HCT116 (cell line): ENCODE measurements around the gene LMNA. TPM values are rescaled to one million over a fixed set of nuclear protein-coding genes. Genes with fewer than 3 reads are reported as not detected.
A peak's percentile ranks its signal among the peaks of the same experiment; 100 is the strongest.

Source experiments
- ATAC-seq: fragments of 200-7000 bp; cut with Tn5 transposase; 2 replicates; pipeline ENCODE4 v1.9.1; 2020; ENCODE audit warnings: mild to moderate bottlenecking, moderate library complexity
- BruUV-seq: library from RNA; stranded (reverse); fragments of 400-500 nt; replicated peaks from 2 replicates; lab custom pipeline; 2021; lab: Mats Ljungman, UMichigan
- CTCF ChIA-PET: fragments of 300-600 bp; sonication (Branson Sonifier 250); formaldehyde crosslinking; loops from one replicate; lab custom pipeline; 2021; ENCODE audit warnings: antibody characterized with exemption; lab: Charles Lee
- POLR2A ChIA-PET: fragments of 300-600, 350-600 bp; sonication (Branson Sonifier 250); formaldehyde crosslinking; loops from one replicate; lab custom pipeline; 2021; ENCODE audit warnings: antibody characterized with exemption; lab: Charles Lee
- RAD21 ChIA-PET, 2 experiments: fragments of 300-600 bp; sonication (Branson Sonifier 250); formaldehyde crosslinking; loops; one replicate each; lab custom pipeline; 2023; ENCODE audit warnings: low total read pairs in 2 of 2; ENCODE audit not compliant: uncharacterized antibody in 2 of 2, unreplicated experiment in 2 of 2, low non-redundant PET in 1 of 2; lab: Charles Lee
- DNase-seq: peaks from one replicate; pipeline ENCODE4 v3.0.0-alpha.2; 2010; ENCODE audit warnings: low read depth, low spot score
- H2AFZ ChIP-seq: fragments of 200-600 bp; shearing (Covaris generic), sonication (generic); 2 replicates; pipeline ENCODE4 v1.6.1; 2017; ENCODE audit warnings: low read depth, mixed run types, mixed read lengths, antibody characterized with exemption, low read length; ENCODE audit not compliant: poor library complexity, severe bottlenecking
- H3K27ac ChIP-seq: 2 replicates; pipeline ENCODE4 v1.5.1; 2012; ENCODE audit warnings: low read depth, low read length
- H3K27me3 ChIP-seq: fragments of 200-600 bp; sonication (generic); 2 replicates; pipeline ENCODE4 v1.6.1; 2016; ENCODE audit warnings: mixed run types, low read length, mixed read lengths; ENCODE audit not compliant: insufficient read depth
- H3K36me3 ChIP-seq, 2 experiments: fragments of 200-500 bp in 1 of 2; fragments of 200-600 bp in 1 of 2; sonication (Bioruptor generic) in 1 of 2; sonication (generic) in 1 of 2; 2 replicates each; pipeline versions ENCODE4 v1.5.1 to v1.6.1; 2014 to 2016; ENCODE audit warnings: low read length in 2 of 2, inconsistent platforms in 1 of 2, mixed read lengths in 1 of 2, mixed run types in 1 of 2; ENCODE audit not compliant: insufficient read depth in 2 of 2, control insufficient read depth in 1 of 2
- H3K4me1 ChIP-seq, 2 experiments: fragments of 200-600 bp in 1 of 2; sonication (generic) in 1 of 2; 2 replicates each; pipeline versions ENCODE4 v1.5.1 to v1.6.1; 2012 to 2017; ENCODE audit warnings: low read length in 2 of 2, inconsistent platforms in 1 of 2, mild to moderate bottlenecking in 1 of 2, mixed read lengths in 1 of 2, mixed run types in 1 of 2, moderate library complexity in 1 of 2; ENCODE audit not compliant: insufficient read depth in 2 of 2, control insufficient read depth in 1 of 2
- H3K4me2 ChIP-seq: fragments of 200-600 bp; sonication (generic); 2 replicates; pipeline ENCODE4 v1.6.1; 2017; ENCODE audit warnings: mixed run types, low read length, mixed read lengths
- H3K4me3 ChIP-seq, 2 experiments: fragments of 200-600 bp in 1 of 2; sonication (generic) in 1 of 2; replicated peaks in 1 of 2; 2 replicates each; pipeline ENCODE4 v1.5.1; 2011 to 2016; ENCODE audit warnings: low read length in 2 of 2, control low read depth in 1 of 2, low read depth in 1 of 2, mild to moderate bottlenecking in 1 of 2, mixed read lengths in 1 of 2, mixed run types in 1 of 2
- H3K79me2 ChIP-seq: fragments of 200-600 bp; sonication (generic); 2 replicates; pipeline ENCODE4 v1.6.1; 2017; ENCODE audit warnings: mild to moderate bottlenecking, mixed run types, low read length, moderate library complexity, mixed read lengths; ENCODE audit not compliant: insufficient read depth
- H3K9ac ChIP-seq: fragments of 200-600 bp; sonication (generic); 2 replicates; pipeline ENCODE4 v1.6.1; 2016; ENCODE audit warnings: low read length, mixed read lengths
- H3K9me2 ChIP-seq: fragments of 200-600 bp; sonication (generic), shearing (Covaris generic); 2 replicates; pipeline ENCODE4 v1.6.1; 2017; ENCODE audit warnings: mixed run types, mild to moderate bottlenecking, moderate library complexity; ENCODE audit not compliant: insufficient read depth
- H3K9me3 ChIP-seq, 2 experiments: fragments of 200-500 bp in 1 of 2; fragments of 200-600 bp in 1 of 2; sonication (Bioruptor generic) in 1 of 2; sonication (generic) in 1 of 2; 2 replicates each; pipeline ENCODE4 v1.6.1; 2014 to 2017; ENCODE audit warnings: low read length in 2 of 2, mixed read lengths in 2 of 2, inconsistent platforms in 1 of 2, low read depth in 1 of 2, mild to moderate bottlenecking in 1 of 2, mixed run types in 1 of 2, moderate library complexity in 1 of 2; ENCODE audit not compliant: control insufficient read depth in 1 of 2, insufficient read depth in 1 of 2
- H4K20me1 ChIP-seq: fragments of 200-600 bp; sonication (generic), shearing (Covaris generic); 2 replicates; pipeline ENCODE4 v1.6.1; 2017; ENCODE audit warnings: mixed run types, mild to moderate bottlenecking, moderate library complexity; ENCODE audit not compliant: insufficient read depth
- CTCF ChIP-seq, 3 experiments: fragments of 200-600 bp in 1 of 3; sonication (generic) in 1 of 3; IDR thresholded peaks in 2 of 3; conservative IDR thresholded peaks in 1 of 3; 2 replicates each; pipeline ENCODE4 v1.5.1; 2012 to 2017; ENCODE audit warnings: low read depth in 2 of 3, low read length in 2 of 3, antibody characterized with exemption in 1 of 3, borderline replicate concordance in 1 of 3, control low read depth in 1 of 3, mild to moderate bottlenecking in 1 of 3, mixed read lengths in 1 of 3, mixed run types in 1 of 3, moderate library complexity in 1 of 3; ENCODE audit not compliant: insufficient read depth in 1 of 3
- EGR1 ChIP-seq: IDR thresholded peaks from 2 replicates; pipeline ENCODE4 v1.6.1; 2012; ENCODE audit warnings: low read depth
- ELF1 ChIP-seq: IDR thresholded peaks from 2 replicates; pipeline ENCODE4 v1.6.1; 2012; ENCODE audit warnings: low read depth, borderline replicate concordance
- EZH2phosphoT487 ChIP-seq: fragments of 200-600 bp; IDR thresholded peaks from 2 replicates; pipeline ENCODE4 v1.6.1; 2018; ENCODE audit warnings: antibody characterized with exemption, borderline replicate concordance
- FOSL1 ChIP-seq: IDR thresholded peaks from 2 replicates; pipeline ENCODE4 v1.6.1; 2012; ENCODE audit warnings: low read depth
- MAX ChIP-seq: IDR thresholded peaks from 2 replicates; pipeline ENCODE4 v1.6.1; 2012
- POLR2A ChIP-seq: IDR thresholded peaks from 2 replicates; pipeline ENCODE4 v1.7.0; 2011; ENCODE audit warnings: borderline replicate concordance; ENCODE audit not compliant: insufficient read depth, insufficient read length; ENCODE audit errors: extremely low read depth
- RAD21 ChIP-seq: IDR thresholded peaks from 2 replicates; pipeline ENCODE4 v1.6.1; 2012; ENCODE audit warnings: low read depth, mild to moderate bottlenecking
- REST ChIP-seq: IDR thresholded peaks from 2 replicates; pipeline ENCODE4 v1.6.1; 2012; ENCODE audit warnings: low read depth
- SP1 ChIP-seq: IDR thresholded peaks from 2 replicates; pipeline ENCODE4 v1.6.1; 2012; ENCODE audit warnings: low read depth
- ZNF274 ChIP-seq: fragments of 200-500 bp; sonication (Bioruptor generic); IDR thresholded peaks from 2 replicates; pipeline ENCODE4 v1.6.1; 2014; ENCODE audit warnings: mild to moderate bottlenecking, low read depth, low read length, inconsistent platforms
- intact Hi-C: fragments of 100-400 bp; cut with micrococcal nuclease; formaldehyde crosslinking; loops from 2 replicates; pipeline ENCODE4 v1.10.0; 2022
- total RNA-seq: library from RNA; stranded (reverse); gene quantifications from one replicate; pipeline ENCODE4 v1.2.1, GENCODE V29; 2021; ENCODE audit not compliant: unreplicated experiment
- TF ChIP-seq, protein P1 (sequence below): IDR thresholded peaks from 2 replicates; pipeline ENCODE4 v1.6.1; 2011; ENCODE audit warnings: mild to moderate bottlenecking, low read length, moderate library complexity; ENCODE audit not compliant: insufficient replicate concordance; ENCODE audit errors: extremely low read depth

LMNA gene
- total RNA-seq, 1 experiment from 2014 or later: 528 TPM

DNA sequence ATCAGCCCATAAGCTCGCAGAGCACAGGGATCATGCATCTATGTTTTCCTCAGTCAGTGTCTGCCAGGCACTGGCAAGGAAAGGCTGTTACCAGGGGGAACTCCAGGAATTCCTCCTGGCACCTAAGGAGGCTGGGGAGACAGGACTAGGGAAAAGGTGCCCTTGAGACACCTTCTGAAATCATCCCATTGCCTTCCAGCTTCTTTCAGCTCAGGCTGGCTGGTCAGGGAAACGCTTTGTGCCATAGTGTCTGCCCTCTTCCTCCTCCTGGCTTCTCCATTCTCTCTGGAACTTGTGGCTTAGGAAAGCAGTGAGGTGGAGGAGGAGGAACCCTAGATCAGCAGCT, 13.8 kb downstream of the LMNA start:
- ChIA-PET CTCF (interaction anchor here (0.8 to 8.4 kb wide), 7 partner anchors 12 to 62 kb away, joined by 3 to 189 read pairs (median 4); no protein-coding TSS in a partner anchor), POLR2A (interaction anchor here (1.3 to 2.8 kb wide), 6 partner anchors 12 to 84 kb away, joined by 4 to 42 read pairs (median 8); partner anchors contain the start of gene PMF1), RAD21 (interaction anchor here (3.4 to 4.7 kb wide), 3 partner anchors 25 to 32 kb away, joined by 14 to 43 read pairs (median 32); no protein-coding TSS in a partner anchor)
- Histone ChIP-seq H3K9ac (peak overlapping the region; percentile 75), H4K20me1 (no peaks in the 10 kb centered on the region), H3K4me2 (peak overlapping the region; percentile 90), H2AFZ (no peak overlapping the region), H3K4me1 (peaks cover 53 to 77% of the 10 kb centered on the region in 2 experiments), H3K36me3 (peaks cover 17 to 26% of the 10 kb centered on the region in 2 experiments), H3K9me3 (no peaks in the 10 kb centered on the region), H3K9me2 (no peaks in the 10 kb centered on the region), H3K27me3 (no peaks in the 10 kb centered on the region), H3K4me3 (peak overlapping the region in 1 of 2 experiments; percentile 1; a peak in 1 of 4 replicates), H3K27ac (peak overlapping the region; percentile 95), H3K79me2 (peaks cover 96% of the 10 kb centered on the region)
- TF ChIP-seq ZNF274 (no peak), SP1 (no peak), CTCF (IDR thresholded peaks at IDR 0.05 in 2 of 3, conservative IDR thresholded peaks at IDR 0.05 in 1 of 3; ENCODE audit: borderline replicate concordance in 1 of 3, insufficient read depth in 1 of 3, low read depth in 2 of 3, low read length in 2 of 3) (no peak), EGR1 (no peak), FOSL1 (no peak), ELF1 (no peak), RAD21 (no peak), EZH2phosphoT487 (no peak), MAX (no peak), POLR2A (no peak), REST (no peak)
- TF ChIP-seq, protein P1, sequence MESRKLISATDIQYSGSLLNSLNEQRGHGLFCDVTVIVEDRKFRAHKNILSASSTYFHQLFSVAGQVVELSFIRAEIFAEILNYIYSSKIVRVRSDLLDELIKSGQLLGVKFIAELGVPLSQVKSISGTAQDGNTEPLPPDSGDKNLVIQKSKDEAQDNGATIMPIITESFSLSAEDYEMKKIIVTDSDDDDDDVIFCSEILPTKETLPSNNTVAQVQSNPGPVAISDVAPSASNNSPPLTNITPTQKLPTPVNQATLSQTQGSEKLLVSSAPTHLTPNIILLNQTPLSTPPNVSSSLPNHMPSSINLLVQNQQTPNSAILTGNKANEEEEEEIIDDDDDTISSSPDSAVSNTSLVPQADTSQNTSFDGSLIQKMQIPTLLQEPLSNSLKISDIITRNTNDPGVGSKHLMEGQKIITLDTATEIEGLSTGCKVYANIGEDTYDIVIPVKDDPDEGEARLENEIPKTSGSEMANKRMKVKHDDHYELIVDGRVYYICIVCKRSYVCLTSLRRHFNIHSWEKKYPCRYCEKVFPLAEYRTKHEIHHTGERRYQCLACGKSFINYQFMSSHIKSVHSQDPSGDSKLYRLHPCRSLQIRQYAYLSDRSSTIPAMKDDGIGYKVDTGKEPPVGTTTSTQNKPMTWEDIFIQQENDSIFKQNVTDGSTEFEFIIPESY: no peak
- intact Hi-C loops: no loop called here
- ATAC-seq (no peak), DNase-seq (no peak)
- no TSS peak for BruUV-seq
